ENCODE results near the gene KPNA1. TPM values are rescaled to one million over a fixed set of nuclear protein-coding genes. Genes with fewer than 3 reads are reported as not detected.
A peak's percentile ranks its signal among the peaks of the same experiment; 100 is the strongest.

The KPNA1 gene
- polyA plus RNA-seq, 1 experiment, result 54.0 TPM

DNA sequence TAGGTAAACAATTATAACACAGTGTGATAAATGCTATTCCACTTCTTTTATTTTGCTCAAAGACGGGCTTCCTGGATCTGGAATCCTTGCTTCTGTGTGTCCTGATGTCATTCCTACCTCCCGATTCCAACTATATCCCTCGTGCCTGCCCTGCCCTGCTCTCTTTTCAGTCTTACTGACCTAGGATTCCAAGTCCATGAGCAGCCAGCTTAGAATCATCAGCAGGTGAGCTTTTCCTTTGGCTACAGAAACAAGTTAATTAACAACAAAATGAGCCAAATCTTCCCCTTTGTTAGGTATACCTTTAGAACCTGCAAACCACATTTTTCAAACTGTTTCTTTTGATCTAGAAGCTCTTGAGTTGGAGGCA is 21.9 kb upstream of the KPNA1 start:
- Histone ChIP-seq H3K27ac (ENCODE audit: low read depth, low read length) (no peak overlapping the region), H3K4me3 (ENCODE audit: low read depth, low read length) (no peak overlapping the region), H3K9me3 (ENCODE audit: control insufficient read depth, insufficient read depth, low read length) (no peaks in the 10 kb centered on the region), H3K27me3 (ENCODE audit: control insufficient read depth, insufficient read depth, low read length) (no peaks in the 10 kb centered on the region)
- ChIA-PET CTCF (interaction anchor here (1.1 to 1.3 kb wide), 2 partner anchors 143 to 990 kb away, joined by 3 to 4 read pairs; no protein-coding TSS in a partner anchor), POLR2A (no interaction called here)
- no peak for DNase-seq (ENCODE audit: low read depth, low spot score)
- TF ChIP-seq CTCF (IDR thresholded peaks at IDR 0.05; ENCODE audit: low read depth, low read length), result no peak

- no peak for TF ChIP-seq CTCF (IDR thresholded peaks at IDR 0.05; ENCODE audit: low read depth, low read length)
- POLR2A ChIA-PET, result no interaction called here
- DNase-seq (ENCODE audit: low read depth, low spot score), result no peak
- H3K27ac ChIP-seq (ENCODE audit: low read depth, low read length), result no peak overlapping the region
- no peaks in the 10 kb centered on the region for H3K27me3 ChIP-seq (ENCODE audit: control insufficient read depth, insufficient read depth, low read length)
- CTCF ChIA-PET, result interaction anchor here (1.1 to 1.3 kb wide), 2 partner anchors 144 to 989 kb away, joined by 3 to 4 read pairs; no protein-coding TSS in a partner anchor
- no peaks in the 10 kb centered on the region for H3K9me3 ChIP-seq (ENCODE audit: control insufficient read depth, insufficient read depth, low read length)
- no peak overlapping the region for H3K4me3 ChIP-seq (ENCODE audit: low read depth, low read length)
These were observed 21.4 kb upstream of the KPNA1 start for GRCh38 chr3:122535964-122536631.

DNA sequence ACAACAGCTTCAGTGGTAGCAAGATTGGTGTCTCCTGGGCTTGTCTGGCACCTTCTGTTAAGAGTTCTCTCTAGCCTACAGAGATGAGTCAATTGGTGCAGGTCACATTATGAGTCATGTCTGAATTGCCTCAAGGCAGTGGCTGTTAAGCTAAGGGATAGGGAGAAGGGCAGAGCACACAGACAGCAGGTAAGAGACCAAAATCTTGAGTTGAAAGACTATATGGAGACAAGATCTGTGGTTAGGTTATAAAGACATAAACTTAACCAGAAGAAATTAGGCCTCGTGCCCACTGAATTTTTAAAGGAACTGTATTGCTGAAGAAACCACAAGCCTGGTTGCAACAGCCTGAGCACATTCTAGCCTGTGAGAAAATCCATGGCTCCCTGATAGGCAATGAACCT is 19.2 kb upstream of the KPNA1 start:
- POLR2A ChIA-PET, result interaction anchor here (0.6 kb wide), 1 partner anchor 71 kb away, joined by 3 read pairs; no protein-coding TSS in a partner anchor
- CTCF ChIA-PET, result interaction anchor here (1.0 to 1.1 kb wide), 2 partner anchors 75 to 145 kb away, joined by 3 read pairs; no protein-coding TSS in a partner anchor
- Histone ChIP-seq H3K27ac (ENCODE audit: low read depth, low read length) (no peak overlapping the region), H3K27me3 (ENCODE audit: control insufficient read depth, insufficient read depth, low read length) (no peaks in the 10 kb centered on the region), H3K9me3 (ENCODE audit: control insufficient read depth, insufficient read depth, low read length) (no peaks in the 10 kb centered on the region), H3K4me3 (ENCODE audit: low read depth, low read length) (no peak overlapping the region)
- peak; percentile 24 for DNase-seq (ENCODE audit: low read depth, low spot score)
- TF ChIP-seq CTCF (IDR thresholded peaks at IDR 0.05; ENCODE audit: low read depth, low read length), result no peak

DNA sequence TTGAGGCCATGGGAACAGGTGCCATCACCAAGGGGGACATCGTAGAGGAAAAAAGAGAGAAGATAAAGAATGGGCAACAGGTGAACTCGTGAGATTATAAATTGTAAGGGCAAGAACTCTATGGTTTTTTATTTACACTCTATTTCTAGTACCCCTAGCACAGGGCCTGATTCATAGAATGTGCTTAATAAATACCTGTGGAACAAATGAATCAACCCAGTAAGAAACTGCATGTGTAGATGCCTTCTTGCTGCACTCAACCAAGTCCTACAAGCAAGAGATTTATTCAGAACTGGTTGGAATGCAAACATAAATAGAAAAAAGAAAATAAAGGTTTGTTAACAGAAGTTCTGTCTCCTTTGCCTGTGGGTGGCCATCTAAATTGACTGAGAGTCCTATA is 18.7 kb upstream of the KPNA1 start:
- no peaks in the 10 kb centered on the region for H3K9me3 ChIP-seq (ENCODE audit: control insufficient read depth, insufficient read depth, low read length)
- H3K27ac ChIP-seq (ENCODE audit: low read depth, low read length), result no peak overlapping the region
- TF ChIP-seq CTCF (IDR thresholded peaks at IDR 0.05; ENCODE audit: low read depth, low read length), result no peak
- ChIA-PET CTCF (interaction anchor here (1.0 to 1.1 kb wide), 2 partner anchors 75 to 146 kb away, joined by 3 read pairs; no protein-coding TSS in a partner anchor), POLR2A (no interaction called here)
- H3K27me3 ChIP-seq (ENCODE audit: control insufficient read depth, insufficient read depth, low read length), result no peaks in the 10 kb centered on the region
- no peak overlapping the region for H3K4me3 ChIP-seq (ENCODE audit: low read depth, low read length)
- DNase-seq (ENCODE audit: low read depth, low spot score), result no peak

- no peak for TF ChIP-seq CTCF (IDR thresholded peaks at IDR 0.05; ENCODE audit: low read depth, low read length)
- H3K4me3 ChIP-seq (ENCODE audit: low read depth, low read length), result no peak overlapping the region
- DNase-seq (ENCODE audit: low read depth, low spot score), result no peak
- H3K27ac ChIP-seq (ENCODE audit: low read depth, low read length), result no peak overlapping the region
- no peaks in the 10 kb centered on the region for H3K27me3 ChIP-seq (ENCODE audit: control insufficient read depth, insufficient read depth, low read length)
- CTCF ChIA-PET, result no interaction called here
- POLR2A ChIA-PET, result no interaction called here
- no peaks in the 10 kb centered on the region for H3K9me3 ChIP-seq (ENCODE audit: control insufficient read depth, insufficient read depth, low read length)
These were observed 15.4 kb upstream of the KPNA1 start for GRCh38 chr3:122530164-122530563.
